Smooth muscle cell (in vitro differentiated cells): ENCODE measurements around the gene S1PR1. TPM values are rescaled to one million over a fixed set of nuclear protein-coding genes. Genes with fewer than 3 reads are reported as not detected.

Experiments used
- DNase-seq: peaks from one replicate; lab custom pipeline; 2025; ENCODE audit not compliant: unreplicated experiment; lab: John Stamatoyannopoulos, UW
- H2AFZ ChIP-seq: fragments of 200-600 bp; sonication (generic); 2 replicates; pipeline ENCODE4 v1.6.0; 2016; ENCODE audit warnings: antibody characterized with exemption, low read depth, mild to moderate bottlenecking
- H3F3A ChIP-seq: fragments of 200-600 bp; sonication (generic); 2 replicates; pipeline ENCODE4 v1.6.0; 2017; ENCODE audit warnings: antibody characterized with exemption, low read depth
- H3K27ac ChIP-seq: fragments of 200-600 bp; sonication (generic); 2 replicates; pipeline ENCODE4 v1.5.1; 2016; ENCODE audit warnings: low read depth, mild to moderate bottlenecking
- H3K27me3 ChIP-seq: fragments of 200-600 bp; sonication (generic); 2 replicates; pipeline ENCODE4 v1.6.1; 2016; ENCODE audit warnings: low read depth, mild to moderate bottlenecking
- H3K36me3 ChIP-seq: fragments of 200-600 bp; sonication (generic); 2 replicates; pipeline ENCODE4 v1.5.1; 2016; ENCODE audit warnings: low read depth
- H3K4me1 ChIP-seq: fragments of 200-600 bp; sonication (generic); 2 replicates; pipeline ENCODE4 v1.5.1; 2016; ENCODE audit warnings: low read depth
- H3K4me2 ChIP-seq: fragments of 200-600 bp; sonication (generic); 2 replicates; pipeline ENCODE4 v1.6.0; 2016; ENCODE audit warnings: mild to moderate bottlenecking
- H3K4me3 ChIP-seq: fragments of 200-600 bp; sonication (generic); 2 replicates; pipeline ENCODE4 v1.5.1; 2016; ENCODE audit warnings: mild to moderate bottlenecking
- H3K79me2 ChIP-seq: fragments of 200-600 bp; sonication (generic); 2 replicates; pipeline ENCODE4 v1.6.0; 2016; ENCODE audit warnings: low read depth, mild to moderate bottlenecking
- H3K9ac ChIP-seq: fragments of 200-600 bp; sonication (generic); 2 replicates; pipeline ENCODE4 v1.6.0; 2016; ENCODE audit warnings: low read depth
- H3K9me3 ChIP-seq: fragments of 200-600 bp; sonication (generic); replicated peaks from 2 replicates; pipeline ENCODE4 v1.5.1; 2016; ENCODE audit warnings: low read depth
- H4K20me1 ChIP-seq: fragments of 200-600 bp; sonication (generic); 2 replicates; pipeline ENCODE4 v1.6.0; 2016; ENCODE audit warnings: low read depth
- WGBS: methylation state at CpG from one replicate; pipeline ENCODE4 v1.1.7; 2016; ENCODE audit warnings: low lambda C conversion rate; 5-methylcytosine and 5-hydroxymethylcytosine counted together
- polyA plus RNA-seq: library from polyadenylated mRNA; unstranded; fragments of >200 nt; fragmentation: Nextera tagmentation; extraction: Ambion mirVana; gene quantifications from 2 replicates; pipeline ENCODE4 v1.2.1, GENCODE V29; 2016
- total RNA-seq: library from RNA; depleted of rRNA; stranded (reverse); fragments of >200 nt; gene quantifications from 2 replicates; pipeline ENCODE4 v1.2.3, GENCODE V29; 2014
- TF ChIP-seq, protein P1 (sequence below): fragments of 200-600 bp; sonication (generic); IDR thresholded peaks from 2 replicates; pipeline ENCODE4 v1.5.1; 2017; ENCODE audit warnings: borderline replicate concordance, mild to moderate bottlenecking, antibody characterized with exemption; ENCODE audit not compliant: insufficient read depth, poor library complexity, severe bottlenecking

The S1PR1 gene
- total and polyA plus RNA-seq, 2 experiments from 2014 or later, result 12.0 to 12.1 TPM

- Histone ChIP-seq H3F3A (peaks cover 7% of the 10 kb centered on the region), H3K27ac (peak overlapping the region; percentile 91), H3K9me3 (no peaks in the 10 kb centered on the region), H3K9ac (peak overlapping the region; percentile 14), H3K27me3 (no peaks in the 10 kb centered on the region), H3K4me2 (peak overlapping the region; percentile 41), H3K4me3 (no peak overlapping the region), H4K20me1 (no peaks in the 10 kb centered on the region), H3K79me2 (no peaks in the 10 kb centered on the region), H2AFZ (peak overlapping the region; percentile 2), H3K36me3 (no peaks in the 10 kb centered on the region), H3K4me1 (peaks cover 13% of the 10 kb centered on the region)
- TF ChIP-seq, protein P1, sequence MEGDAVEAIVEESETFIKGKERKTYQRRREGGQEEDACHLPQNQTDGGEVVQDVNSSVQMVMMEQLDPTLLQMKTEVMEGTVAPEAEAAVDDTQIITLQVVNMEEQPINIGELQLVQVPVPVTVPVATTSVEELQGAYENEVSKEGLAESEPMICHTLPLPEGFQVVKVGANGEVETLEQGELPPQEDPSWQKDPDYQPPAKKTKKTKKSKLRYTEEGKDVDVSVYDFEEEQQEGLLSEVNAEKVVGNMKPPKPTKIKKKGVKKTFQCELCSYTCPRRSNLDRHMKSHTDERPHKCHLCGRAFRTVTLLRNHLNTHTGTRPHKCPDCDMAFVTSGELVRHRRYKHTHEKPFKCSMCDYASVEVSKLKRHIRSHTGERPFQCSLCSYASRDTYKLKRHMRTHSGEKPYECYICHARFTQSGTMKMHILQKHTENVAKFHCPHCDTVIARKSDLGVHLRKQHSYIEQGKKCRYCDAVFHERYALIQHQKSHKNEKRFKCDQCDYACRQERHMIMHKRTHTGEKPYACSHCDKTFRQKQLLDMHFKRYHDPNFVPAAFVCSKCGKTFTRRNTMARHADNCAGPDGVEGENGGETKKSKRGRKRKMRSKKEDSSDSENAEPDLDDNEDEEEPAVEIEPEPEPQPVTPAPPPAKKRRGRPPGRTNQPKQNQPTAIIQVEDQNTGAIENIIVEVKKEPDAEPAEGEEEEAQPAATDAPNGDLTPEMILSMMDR, result no peak
- WGBS, result 36% methylated on average over 11 of the region's 11 CpGs
- DNase-seq, result no peak
Measured at GRCh38 chr1:101253976-101254674, 17.3 kb downstream of the S1PR1 start.

- TF ChIP-seq, protein P1, result no peak
- 94% methylated on average over 3 of the region's 3 CpGs for WGBS
- H4K20me1 ChIP-seq, result no peaks in the 10 kb centered on the region
- H3K27me3 ChIP-seq, result no peaks in the 10 kb centered on the region
- no peak overlapping the region for H3K9ac ChIP-seq
- DNase-seq, result no peak
- no peak overlapping the region for H3K4me2 ChIP-seq
- no peaks in the 10 kb centered on the region for H3K79me2 ChIP-seq
- peaks cover 7% of the 10 kb centered on the region for H3F3A ChIP-seq
- no peak overlapping the region for H3K27ac ChIP-seq
- no peak overlapping the region for H3K4me3 ChIP-seq
- no peaks in the 10 kb centered on the region for H3K36me3 ChIP-seq
- no peak overlapping the region for H2AFZ ChIP-seq
- H3K9me3 ChIP-seq, result no peaks in the 10 kb centered on the region
- H3K4me1 ChIP-seq, result peaks cover 6% of the 10 kb centered on the region
Measured at GRCh38 chr1:101257500-101258325, 20.9 kb downstream of the S1PR1 start.

- Histone ChIP-seq H3K9ac (peak overlapping the region; percentile 37), H3K9me3 (no peaks in the 10 kb centered on the region), H3K4me1 (peaks cover 10% of the 10 kb centered on the region), H4K20me1 (no peaks in the 10 kb centered on the region), H2AFZ (no peak overlapping the region), H3F3A (peaks cover under 1% of the 10 kb centered on the region), H3K4me2 (peak overlapping the region; percentile 47), H3K27me3 (no peaks in the 10 kb centered on the region), H3K79me2 (no peaks in the 10 kb centered on the region), H3K4me3 (no peak overlapping the region), H3K27ac (peak overlapping the region; percentile 71), H3K36me3 (no peaks in the 10 kb centered on the region)
- DNase-seq, result no peak
- TF ChIP-seq, protein P1, result no peak
Measured at GRCh38 chr1:101259744-101260148, 22.9 kb downstream of the S1PR1 start.
